HG03280 (cell line): ENCODE data around the gene CCL27.

Experiments
- ATAC-seq: cut with Tn5 transposase; IDR thresholded peaks from one replicate; pipeline ENCODE4 v1.9.1; 2021; ENCODE audit warnings: mild to moderate bottlenecking, moderate library complexity; ENCODE audit not compliant: unreplicated experiment

CCL27 gene

DNA sequence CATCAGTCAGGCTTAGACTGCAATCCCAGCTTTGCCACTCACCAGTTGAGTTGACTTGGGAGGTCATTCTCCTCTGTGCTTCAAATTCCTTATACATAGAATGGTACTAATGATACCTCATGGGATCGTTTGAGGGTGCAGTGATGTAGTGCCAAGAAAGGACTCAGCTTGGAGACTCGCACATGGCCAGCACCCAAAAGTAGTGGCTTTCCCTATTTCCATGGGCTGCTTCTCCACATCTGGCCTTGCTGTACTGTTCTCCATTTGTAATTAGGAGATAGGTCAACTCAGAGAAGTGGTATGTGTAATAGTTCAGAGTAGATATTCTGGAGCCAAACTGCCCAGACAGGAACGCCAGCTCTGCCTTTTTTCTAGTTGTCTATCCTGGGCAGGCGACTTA is 23.1 kb upstream of the CCL27 start:
- ATAC-seq: no peak

DNA sequence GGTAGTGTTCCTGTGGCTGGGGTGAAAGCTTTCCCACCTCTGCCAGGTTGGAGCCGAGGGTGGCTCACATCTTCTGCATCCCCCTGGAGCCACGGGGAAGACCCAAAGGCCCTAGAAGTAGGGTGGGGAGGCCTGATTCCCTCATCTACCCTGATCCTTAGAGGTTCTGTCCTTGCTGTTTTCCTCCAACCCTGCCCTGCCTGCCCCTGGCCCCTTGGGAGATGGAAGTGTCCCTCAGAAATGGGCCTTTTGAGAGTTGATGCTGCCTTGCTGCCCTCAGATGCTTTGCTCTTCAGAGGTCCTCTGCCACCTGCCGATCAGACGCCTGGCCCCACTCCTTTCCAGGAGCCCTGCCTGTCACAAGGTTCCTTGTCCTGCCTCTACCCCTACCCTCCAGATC is 22.4 kb upstream of the CCL27 start:
- no peak for ATAC-seq

DNA sequence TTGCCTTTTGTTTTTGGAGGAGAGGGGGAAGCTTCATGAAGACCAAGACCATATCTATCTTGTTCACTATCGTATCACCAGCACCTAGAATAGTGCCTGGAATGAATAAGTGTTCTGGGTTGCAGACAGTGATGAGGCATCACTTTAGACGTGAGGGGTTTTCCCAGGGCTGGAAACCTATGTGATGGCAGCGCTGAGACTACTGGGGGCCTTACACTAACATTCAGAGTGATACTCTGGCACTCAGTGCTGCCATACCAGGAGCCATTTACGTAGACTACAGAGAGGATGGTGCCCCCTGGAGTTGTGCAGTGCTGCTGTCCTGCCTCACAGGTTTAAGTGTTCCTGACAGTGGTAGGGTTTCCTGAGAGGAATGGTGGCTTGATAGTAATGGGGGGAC is 21.7 kb upstream of the CCL27 start:
- ATAC-seq: no peak

DNA sequence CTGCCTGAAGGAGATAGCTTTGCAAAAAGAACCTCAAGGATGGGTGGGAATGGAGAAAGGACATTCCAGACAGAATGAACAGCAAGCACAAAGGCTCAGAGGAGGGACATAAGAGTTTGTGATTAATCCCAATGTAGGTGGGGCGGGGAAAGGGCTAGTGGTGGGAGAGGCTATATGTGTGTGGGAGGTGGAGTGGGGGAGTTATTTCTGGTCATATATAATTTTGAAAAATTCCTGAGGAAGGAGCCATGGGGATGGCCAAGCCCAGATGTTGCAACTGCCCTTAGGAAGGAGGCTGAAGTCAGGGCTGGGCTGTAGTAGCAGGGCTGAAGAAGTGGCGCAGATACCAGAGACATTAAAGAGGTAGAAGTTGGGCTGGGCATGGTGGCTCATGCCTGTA is 13.4 kb upstream of the CCL27 start:
- no peak for ATAC-seq

DNA sequence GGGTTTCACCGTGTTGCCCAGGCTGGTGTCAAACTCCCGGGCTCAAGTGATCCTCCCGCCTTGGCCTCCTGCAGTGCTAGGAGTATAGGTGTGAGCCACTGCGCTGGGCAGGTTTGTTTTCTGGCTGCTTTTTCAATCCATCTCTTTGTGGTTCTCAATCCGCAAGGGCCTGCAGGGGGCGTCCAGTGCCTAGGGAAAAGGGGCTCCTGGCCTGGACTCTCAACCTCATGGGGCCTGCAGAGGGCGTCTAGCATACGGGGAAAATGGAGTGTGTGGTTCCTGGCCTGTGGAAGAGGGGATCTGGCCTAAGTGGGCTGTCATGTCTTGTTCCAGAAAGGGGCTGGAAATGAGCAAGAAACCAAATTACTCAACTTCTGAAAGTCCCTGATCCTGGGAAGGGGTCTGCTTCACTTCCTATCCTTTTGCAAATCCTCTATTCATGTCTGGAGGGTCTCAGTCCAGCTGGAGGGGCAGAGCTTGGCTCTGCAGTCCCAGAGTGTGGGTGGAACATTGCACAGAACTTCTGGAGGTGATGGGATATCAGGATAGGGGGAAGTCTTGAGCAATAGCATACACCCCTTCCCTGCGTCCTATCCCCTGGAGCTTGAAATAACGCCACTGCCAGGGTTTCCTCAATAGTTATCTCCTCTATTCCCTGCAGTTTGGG is 12.7 kb upstream of the CCL27 start:
- no peak for ATAC-seq

DNA sequence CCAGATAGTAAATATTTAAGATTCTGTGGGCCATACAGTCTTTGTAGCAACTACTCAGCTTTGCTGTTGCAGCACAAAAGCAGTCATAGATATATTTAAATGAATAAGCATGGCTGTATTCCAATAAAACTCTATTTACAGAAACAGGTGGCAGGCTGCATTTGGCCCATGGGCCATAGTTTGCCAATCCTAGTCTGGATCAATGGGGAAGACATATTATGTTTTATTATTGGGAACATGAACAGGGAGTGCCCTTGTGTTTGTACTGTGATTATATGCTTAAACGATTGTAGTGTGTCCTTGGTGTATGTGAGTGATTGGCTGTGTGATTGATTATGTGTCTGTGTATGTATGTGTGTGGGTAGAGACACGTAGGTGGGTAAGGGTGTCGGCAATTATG is 12.0 kb upstream of the CCL27 start:
- no peak for ATAC-seq

DNA sequence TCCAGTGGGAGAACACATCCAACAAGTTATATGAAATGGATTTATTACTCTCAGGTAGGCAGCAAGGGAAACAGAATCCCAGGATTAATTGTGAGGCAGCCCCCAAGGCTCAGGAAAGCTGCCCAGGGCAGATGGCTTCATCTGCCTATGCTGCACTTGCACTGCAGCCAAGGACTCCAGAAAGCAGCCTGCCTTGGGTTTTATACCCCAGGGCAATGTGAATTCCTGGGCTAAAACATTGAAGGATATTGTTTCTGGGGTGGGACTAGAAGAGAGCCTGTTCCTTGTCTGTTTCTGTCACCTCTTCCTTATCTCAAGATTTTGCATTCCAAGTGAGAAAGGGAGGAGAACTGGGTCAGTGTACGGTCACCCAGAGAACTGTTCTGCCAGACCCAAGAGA is 8.8 kb upstream of the CCL27 start:
- no peak for ATAC-seq

DNA sequence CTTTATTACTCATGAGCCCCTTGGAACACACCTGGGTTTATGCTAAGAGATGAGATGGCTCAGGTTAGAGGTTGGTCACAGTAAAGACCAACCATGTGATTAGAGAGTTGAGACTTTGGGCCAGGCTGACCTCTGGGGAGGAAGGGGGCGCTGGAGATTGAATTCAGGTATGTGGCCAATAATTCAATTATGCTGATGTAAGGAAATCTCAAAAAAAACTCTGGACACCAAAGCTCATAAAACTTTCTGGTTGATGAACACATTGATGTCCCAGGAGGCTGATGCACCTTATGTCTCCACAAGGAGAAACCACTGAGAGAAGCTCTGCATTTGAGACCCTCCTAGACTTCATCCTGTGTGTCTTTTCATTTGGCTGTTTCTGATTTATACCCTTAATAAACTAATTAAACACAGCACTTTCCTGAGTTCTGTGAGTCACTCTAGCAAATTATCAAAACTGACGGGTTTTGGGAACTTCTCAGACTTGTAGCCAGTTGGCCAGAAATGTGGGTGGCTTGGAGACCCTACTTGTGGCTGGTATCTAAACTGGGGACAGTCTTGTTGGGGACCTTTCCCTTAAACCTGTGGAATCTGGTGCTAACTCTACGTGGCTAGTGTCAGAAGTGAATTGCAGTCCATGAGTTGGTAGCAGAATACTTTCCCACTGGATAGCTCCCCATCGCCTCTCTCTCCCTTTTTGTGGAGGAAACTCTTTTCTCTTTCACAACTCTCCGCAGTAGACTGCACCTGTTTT is 7.5 kb upstream of the CCL27 start:
- ATAC-seq: no peak

DNA sequence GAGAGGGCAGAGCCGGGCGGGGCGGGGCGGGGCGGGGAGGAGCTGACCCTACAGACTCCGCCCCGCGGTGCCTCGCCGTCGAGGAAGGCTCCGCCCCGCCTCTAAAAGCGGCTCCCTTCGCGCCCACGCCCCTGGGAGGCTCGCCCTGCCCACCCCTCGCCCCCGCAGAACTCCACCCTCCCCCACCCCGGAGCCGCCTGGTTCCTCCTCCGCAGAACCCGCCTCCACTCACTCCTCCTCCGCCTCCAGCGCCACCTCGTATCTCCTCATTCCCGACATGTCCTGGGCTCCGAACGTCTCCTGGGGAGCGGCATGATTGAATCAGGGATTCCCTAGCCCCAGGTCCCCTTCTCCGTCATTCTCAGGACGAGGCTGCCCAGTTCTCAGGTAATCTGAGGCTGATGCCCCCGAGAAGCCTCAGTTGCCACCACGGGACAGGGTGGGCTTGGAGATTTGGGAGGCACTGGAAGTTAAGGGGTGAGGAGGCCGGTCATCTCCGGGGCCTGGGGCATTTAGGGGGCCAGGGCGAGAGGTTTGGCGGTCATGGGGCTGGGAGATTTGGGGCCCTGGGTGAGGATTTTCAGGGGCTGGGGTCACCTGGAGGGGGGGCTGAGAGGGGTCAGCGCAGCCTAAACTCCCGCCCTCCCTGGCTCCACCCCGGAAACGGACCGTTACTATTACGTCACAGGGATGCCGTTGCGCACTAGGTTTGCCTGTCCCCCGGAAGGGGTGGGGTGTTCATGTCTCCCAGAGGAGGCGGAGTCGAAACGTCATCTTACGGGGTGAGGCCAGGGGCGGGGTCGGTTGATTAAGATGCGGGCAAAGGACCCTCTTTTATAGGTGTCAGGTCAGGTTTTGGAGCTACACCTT is 3.2 kb upstream of the CCL27 start:
- peak; percentile 78 for ATAC-seq

DNA sequence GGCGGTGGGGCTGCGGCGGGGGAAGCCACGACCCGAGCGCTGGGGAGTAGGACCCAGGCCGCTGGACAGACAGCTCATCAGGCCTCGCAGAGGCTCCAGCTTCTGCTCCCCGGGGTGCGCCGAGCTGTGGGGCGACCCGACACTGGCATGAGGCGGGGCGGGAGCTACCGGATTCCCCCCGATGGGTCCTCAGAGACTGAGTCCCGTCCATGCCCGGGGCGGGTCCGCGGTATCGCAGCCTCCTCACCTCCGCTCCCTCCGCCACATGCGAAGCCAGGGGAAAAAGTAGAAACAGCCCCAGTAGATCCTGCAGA is 2.6 kb upstream of the CCL27 start:
- peak; percentile 25 for ATAC-seq

DNA sequence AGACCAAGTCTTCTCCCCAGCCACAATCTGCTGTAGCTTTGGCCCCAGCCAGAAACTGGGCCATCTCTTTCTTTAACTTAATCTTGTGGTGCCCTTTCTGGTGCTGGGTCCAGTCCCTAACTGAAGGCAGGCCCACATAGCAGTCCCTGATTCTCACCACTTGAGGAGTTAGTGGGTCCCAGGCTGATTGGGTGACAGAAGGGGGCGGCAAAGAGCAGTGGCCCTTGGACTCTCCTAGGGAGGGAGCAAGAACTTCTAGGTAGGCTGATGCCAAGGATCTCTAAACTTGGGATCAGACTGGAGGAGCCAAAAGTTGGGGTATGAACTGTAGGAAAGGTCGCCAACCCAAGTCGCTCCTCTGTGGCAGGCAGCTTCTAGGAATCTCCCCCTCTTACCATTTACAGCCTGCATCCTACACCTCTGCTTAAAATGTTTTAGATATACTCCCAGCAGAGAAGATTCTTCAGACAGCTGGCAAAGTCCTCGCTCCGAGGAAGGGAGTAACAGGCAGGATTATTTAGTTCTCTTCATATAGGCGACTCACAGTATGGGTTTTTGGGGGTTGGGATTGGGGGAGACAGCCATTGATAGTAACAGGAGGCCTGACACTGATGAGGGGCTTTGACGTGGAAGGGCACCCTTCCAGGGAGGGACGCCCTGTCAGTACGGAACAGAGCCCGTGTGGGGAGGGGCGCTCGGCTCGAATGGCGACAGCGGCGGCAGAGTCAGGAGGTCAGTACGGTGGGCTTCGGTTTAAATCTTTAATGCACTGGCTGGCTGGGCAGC is 2.0 kb upstream of the CCL27 start:
- ATAC-seq: peak; percentile 46

DNA sequence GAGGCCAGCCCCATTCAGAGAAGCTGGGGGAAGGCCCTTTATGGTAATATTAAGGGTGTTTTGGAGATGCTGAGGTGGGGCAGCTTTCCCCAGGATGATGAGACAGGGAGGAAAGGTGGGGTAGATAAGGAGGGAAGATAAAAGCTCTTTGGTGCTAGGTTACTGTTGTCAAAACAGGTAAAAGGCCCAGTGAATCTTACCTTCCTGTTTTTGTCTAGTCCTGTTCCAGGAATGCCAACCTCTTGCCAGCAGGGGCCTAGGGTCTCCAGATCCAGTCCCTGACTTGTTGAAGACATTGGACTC is 797 bp upstream of the CCL27 start:
- no peak for ATAC-seq

DNA sequence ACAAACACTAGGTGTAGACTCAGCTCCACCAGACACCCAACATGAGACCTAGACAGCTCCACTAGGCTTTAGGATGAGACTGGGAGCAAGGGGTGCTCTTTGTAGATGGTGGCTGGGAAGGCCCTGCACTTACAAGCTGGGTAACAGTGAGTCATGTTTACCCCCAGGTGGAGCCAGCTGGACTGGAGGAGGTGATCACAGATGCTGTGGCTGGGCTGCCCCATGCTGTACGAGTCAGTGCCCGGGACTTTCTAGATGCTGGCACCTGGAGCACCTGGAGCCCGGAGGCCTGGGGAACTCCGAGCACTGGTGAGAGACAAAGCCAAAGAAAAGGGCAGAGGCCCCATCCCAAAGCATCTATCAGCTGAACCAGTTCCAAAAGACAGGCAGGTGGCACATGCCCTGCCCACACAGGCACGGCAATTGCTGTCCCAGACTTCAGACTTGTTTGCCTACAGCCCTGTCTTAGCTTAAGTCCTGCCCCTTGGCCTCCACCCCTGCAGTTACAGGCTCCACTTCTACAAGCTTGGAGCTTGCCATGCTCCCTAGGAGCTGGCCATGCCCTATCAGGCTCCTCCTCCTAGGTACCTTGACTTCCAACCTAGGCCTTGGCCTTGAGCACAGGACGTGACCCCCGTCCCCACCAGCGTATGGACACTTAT is 2.7 kb downstream of the CCL27 start:
- no peak for ATAC-seq

DNA sequence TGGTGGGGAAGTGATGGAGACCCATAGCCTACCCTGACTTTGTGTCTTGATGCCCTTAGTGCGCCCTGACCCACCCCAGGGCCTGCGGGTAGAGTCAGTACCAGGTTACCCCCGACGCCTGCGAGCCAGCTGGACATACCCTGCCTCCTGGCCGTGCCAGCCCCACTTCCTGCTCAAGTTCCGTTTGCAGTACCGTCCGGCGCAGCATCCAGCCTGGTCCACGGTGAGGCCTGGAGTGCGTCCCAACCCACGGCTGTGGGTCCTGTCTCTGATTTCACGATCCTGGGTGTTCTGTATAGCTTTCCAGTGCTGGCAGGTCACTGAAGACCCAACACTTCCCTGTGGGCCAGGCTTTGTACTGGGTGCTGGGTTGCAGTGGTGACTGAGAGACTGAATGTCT is 4.0 kb downstream of the CCL27 start:
- no peak for ATAC-seq

DNA sequence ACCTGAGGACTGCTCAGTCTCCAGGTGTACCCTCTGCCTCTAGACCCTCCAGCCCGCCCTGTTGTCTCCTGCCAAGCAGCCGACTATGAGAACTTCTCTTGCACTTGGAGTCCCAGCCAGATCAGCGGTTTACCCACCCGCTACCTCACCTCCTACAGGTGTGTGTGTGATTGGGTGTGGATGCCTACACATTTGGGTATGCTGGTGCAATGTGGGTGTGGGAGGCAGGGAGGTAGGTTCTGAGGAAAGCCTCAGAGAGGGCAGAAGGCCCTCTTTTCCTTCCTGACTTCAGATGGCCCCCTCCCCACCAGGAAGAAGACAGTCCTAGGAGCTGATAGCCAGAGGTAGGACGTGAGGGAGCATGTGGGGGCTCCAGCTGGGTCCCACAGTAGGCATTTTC is 5.5 kb downstream of the CCL27 start:
- no peak for ATAC-seq

DNA sequence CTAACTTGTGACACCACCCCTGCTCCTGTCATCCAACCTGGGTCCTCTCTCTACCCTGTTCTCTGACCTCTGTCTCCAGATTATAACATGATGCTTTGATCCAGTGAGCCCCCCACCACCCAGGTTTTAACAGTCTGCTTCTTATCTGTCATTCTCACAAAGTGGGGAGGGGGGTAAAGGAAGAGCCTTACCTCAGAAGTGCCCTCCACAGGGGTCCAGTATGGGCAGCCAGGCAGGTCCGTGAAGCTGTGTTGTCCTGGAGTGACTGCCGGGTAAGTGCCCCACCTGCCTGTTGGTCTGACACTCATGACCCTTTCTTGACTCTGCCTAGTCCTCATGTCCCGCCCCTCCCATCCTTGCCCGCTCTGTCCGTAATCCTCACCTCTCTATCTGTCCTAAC is 7.1 kb downstream of the CCL27 start:
- ATAC-seq: no peak

DNA sequence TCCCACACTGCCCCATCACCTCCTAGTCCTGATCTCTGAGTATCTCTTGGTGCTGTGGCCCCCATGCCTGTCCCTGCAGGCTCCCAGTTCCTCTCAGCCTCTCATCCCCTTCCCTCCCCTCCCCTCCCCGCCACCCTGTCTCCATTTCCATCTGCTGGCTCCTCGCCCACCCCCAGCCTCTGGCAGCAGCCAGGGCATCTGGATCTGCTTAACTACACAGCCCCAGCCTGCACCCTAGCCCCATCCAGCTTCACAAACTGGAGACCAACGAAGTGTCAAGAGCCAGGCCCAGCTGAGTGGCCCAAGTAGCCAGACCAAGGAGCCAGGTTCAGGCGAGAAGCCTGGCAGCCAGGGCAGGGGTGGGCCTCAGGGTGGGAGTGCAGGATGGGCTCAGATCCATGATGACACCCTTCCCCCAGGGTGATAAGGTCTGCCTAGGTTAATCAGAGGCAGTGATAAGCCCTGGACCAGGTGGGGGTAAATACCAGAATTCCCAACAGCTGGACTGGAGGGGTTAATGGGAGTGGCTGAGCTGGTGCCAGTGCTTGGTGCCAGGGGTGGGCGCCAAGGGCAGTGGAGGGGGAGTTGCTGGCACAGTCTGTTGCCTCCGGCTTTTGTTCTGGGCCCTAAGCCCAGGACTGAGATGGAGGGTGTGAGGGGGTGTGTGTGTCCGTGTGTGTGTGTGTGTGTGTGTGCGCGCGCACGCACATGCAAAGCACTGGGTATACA is 8.0 kb downstream of the CCL27 start:
- no peak for ATAC-seq

DNA sequence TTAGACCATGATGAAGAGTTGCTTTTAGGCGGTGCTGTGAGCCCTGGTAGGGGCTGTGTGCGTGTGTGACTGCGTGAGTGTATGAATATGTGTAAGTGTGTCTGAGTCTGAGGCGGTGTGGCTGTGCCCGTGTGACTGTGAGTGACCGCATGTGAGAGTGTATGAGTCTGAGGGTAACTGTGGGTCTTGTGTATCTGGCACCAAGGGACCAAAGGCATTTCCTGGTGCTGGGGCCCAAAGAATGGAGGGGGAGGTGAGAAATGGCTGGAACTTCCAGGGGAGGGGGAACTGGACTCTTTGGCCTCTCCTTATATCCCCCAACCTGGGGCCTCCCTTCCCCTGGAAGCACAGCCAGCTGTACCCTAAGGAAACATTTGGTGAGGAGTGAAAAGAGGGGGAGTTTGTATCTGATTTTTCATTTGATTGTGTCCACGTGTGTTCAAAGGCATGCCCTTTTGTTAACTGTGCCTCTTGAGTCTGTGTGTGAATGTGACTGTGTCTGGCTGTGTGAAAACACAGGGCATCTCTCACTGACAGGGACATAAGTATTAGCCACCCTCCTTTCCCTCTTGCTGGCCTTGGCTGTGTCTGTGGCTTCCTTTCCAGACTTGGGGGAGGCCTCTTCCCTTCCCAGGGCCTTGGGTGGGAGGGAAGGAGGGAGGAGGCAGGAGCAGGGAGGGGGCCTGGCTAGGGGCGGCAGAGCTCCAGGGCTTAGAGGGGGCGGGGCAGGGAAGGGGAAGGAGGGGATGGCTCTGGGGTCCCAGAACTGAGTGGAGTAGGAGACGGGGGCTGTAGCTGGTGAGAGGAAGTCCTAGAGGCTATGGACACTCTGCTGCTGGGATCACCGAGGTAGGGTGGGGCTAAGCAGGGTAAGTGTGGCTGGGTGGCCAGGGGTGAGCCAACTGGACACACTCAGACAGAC is 9.0 kb downstream of the CCL27 start:
- no peak for ATAC-seq

DNA sequence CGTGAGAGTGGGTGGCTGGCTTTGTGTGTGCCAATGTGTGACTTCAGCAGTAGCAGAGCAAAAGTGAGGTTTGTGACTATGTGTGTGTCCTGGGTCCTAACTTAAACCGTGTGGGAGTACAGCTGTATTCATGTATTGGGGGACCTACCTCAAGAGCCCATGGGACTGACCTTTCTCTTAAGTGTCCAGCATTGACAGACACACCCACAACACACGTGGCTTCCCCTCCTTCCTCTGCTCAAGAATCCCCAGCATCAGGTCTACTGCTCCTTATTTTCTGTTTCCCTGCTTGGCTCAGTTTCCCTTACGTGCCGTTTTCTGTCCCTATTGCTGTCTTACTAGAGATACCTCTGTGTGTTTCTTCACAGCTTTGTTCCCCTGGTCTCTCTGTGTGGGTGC is 9.9 kb downstream of the CCL27 start:
- ATAC-seq: no peak
